Stomach (tissue), 9 donors: ENCODE results near the gene GDNF. TPM values are rescaled to one million over a fixed set of nuclear protein-coding genes. Genes with fewer than 3 reads are reported as not detected.

ENCODE experiments used
- DNase-seq, 2 donors: peaks; one replicate each; pipeline versions ENCODE4 v3.0.0 to v3.0.0-alpha.2; 2013 to 2019
- H3K27ac ChIP-seq, 5 donors: fragments of 200-600 bp in 4 of 5; sonication (generic) in 4 of 5; one replicate each; pipeline ENCODE4 v1.5.1; 2013 to 2019; ENCODE audit warnings: mild to moderate bottlenecking in 1 of 5, moderate library complexity in 1 of 5
- H3K27me3 ChIP-seq, 3 donors: fragments of 200-600 bp; sonication (generic); one replicate each; pipeline ENCODE4 v1.5.1; 2017 to 2019; ENCODE audit warnings: mixed run types in 1 of 3
- H3K36me3 ChIP-seq, 4 donors: fragments of 200-600 bp; sonication (generic); 1 replicate in 3 of 4; 2 replicates in 1 of 4; pipeline ENCODE4 v1.5.1; 2016 to 2019
- H3K4me1 ChIP-seq, 4 donors: fragments of 200-600 bp; sonication (generic); one replicate each; pipeline ENCODE4 v1.5.1; 2016 to 2019
- H3K4me3 ChIP-seq, 4 donors: fragments of 200-600 bp; sonication (generic) in 3 of 4; one replicate each; pipeline ENCODE4 v1.5.1; 2016 to 2019; ENCODE audit warnings: mild to moderate bottlenecking in 1 of 4
- H3K9me3 ChIP-seq, 4 donors: fragments of 200-600 bp; sonication (generic); one replicate each; pipeline ENCODE4 v1.5.1; 2016 to 2019
- EP300 ChIP-seq: sonication (generic); formaldehyde crosslinking; IDR thresholded peaks from one replicate; pipeline ENCODE4 v1.6.1; 2017; ENCODE audit warnings: antibody characterized with exemption
- POLR2A ChIP-seq, 4 donors: fragments of 450-650 bp; IDR thresholded peaks; one replicate each; pipeline ENCODE4 v1.6.1; 2016; ENCODE audit warnings: antibody characterized with exemption in 4 of 4, control low read depth in 2 of 4, mild to moderate bottlenecking in 1 of 4, moderate library complexity in 1 of 4
- POLR2AphosphoS5 ChIP-seq, 3 donors: sonication (generic); formaldehyde crosslinking; IDR thresholded peaks; one replicate each; pipeline ENCODE4 v1.6.1; 2016; ENCODE audit warnings: antibody characterized with exemption in 3 of 3
- WGBS, 5 donors: extraction: QIAGEN DNeasy Blood & Tissue Kit in 3 of 5; methylation state at CpG; one replicate each; pipeline versions ENCODE4 v1.1.5 to v1.1.7; 2013 to 2018; 5-methylcytosine and 5-hydroxymethylcytosine counted together
- intact Hi-C: fragments of 100-400 bp; cut with DNase I; formaldehyde crosslinking; loops from one replicate; pipeline ENCODE4 v1.15.1; 2023; ENCODE audit warnings: low total_unique reads
- polyA plus RNA-seq, 3 donors: library from polyadenylated mRNA; stranded (reverse); fragments of 200-250 nt; gene quantifications; one replicate each; pipeline ENCODE4 v1.2.3, GENCODE V29; 2013
- total RNA-seq, 5 donors: library from RNA; depleted of rRNA; stranded (reverse); fragments of >200 nt; gene quantifications; one replicate each; pipeline versions ENCODE4 v1.1.0 to v1.2.3, GENCODE V29; 2014 to 2016
- TF ChIP-seq, protein P1 (sequence below), 7 experiments: fragments of 450-650 bp in 4 of 7; fragments of 200-600 bp in 3 of 7; sonication (generic) in 3 of 7; IDR thresholded peaks; one replicate each; pipeline ENCODE4 v1.5.1; 2016 to 2019; ENCODE audit warnings: antibody characterized with exemption in 7 of 7, control low read depth in 2 of 7, mild to moderate bottlenecking in 1 of 7
- donor health status: healthy with polysubstance abuse.
- donor health status: Bipolar disorder and iron deficiency.
- donor health status: healthy.

Gene GDNF
- total and polyA plus RNA-seq, 8 donors = 0.29 to 1.1 (median 0.73) TPM; not detected in 2

DNA sequence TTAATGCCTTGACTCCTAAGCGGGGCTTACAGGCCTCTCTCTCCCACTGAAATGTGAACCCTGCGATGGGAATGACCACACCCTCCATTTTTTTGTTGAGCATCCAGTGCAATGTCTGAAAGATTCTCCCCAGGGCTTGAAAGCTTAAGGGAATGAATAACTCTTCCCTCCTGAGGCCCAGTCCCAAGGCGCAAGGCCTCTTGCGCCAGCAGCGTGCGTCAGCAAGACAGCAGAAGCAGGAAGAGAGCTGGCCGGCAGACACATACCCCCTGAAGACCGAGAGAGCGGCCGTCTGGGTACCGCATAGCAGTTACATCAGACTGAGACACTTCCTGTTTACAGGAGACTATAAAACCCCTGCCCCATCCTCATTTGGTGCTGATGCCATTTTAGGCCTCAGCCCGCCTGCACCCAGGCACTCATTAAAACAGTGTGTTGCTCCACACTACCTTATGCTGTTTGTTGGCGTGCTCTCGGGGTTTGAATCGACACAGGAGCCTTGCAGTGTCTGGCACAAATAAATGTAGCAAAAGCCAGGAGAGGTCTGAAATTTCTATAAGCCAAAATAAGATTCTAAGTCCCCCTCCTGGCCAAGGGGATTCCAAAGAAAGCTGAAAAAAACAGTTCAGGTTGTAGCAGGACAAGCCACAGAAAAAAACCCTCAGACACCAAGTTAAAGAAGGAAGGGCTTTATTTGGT is 62.3 kb downstream of the GDNF start:
- H3K4me1 ChIP-seq = no peaks in the 10 kb centered on the region
- intact Hi-C loops = no loop called here
- WGBS, 5 donors = 80 to 88% (median 84%) methylated on average over 15 of the region's 15 CpGs

DNA sequence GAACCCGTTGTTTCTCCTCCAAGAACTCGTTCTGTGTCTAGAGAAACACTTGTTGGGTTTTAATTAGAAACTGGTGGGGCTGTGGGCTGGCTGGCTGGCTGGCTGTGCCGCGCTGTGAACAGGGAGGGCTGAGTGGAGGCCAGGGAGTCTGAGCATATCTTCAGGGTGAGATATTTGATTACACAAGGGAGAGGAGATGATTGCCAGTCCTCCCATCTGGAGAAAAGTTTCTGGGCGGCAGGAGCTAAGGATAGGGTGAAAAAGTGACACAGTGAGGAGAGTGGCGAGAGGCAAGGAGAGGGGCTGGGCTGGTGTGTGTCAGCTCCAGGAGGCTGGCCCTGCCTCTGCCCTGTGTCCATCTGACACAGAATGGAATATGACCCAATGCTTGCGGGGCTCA is 63.0 kb downstream of the GDNF start:
- H3K27ac ChIP-seq = peak overlapping the region in 3 of 5 donors; percentile 53 to 76 (median 71)
- no peaks in the 10 kb centered on the region for H3K4me1 ChIP-seq
- peaks cover 0 to 16% (median 9%) of the 10 kb centered on the region in 4 donors for H3K9me3 ChIP-seq
- DNase-seq = peak in 1 of 2 donors; percentile 57
- H3K36me3 ChIP-seq = no peaks in the 10 kb centered on the region
- TF ChIP-seq, protein P1, sequence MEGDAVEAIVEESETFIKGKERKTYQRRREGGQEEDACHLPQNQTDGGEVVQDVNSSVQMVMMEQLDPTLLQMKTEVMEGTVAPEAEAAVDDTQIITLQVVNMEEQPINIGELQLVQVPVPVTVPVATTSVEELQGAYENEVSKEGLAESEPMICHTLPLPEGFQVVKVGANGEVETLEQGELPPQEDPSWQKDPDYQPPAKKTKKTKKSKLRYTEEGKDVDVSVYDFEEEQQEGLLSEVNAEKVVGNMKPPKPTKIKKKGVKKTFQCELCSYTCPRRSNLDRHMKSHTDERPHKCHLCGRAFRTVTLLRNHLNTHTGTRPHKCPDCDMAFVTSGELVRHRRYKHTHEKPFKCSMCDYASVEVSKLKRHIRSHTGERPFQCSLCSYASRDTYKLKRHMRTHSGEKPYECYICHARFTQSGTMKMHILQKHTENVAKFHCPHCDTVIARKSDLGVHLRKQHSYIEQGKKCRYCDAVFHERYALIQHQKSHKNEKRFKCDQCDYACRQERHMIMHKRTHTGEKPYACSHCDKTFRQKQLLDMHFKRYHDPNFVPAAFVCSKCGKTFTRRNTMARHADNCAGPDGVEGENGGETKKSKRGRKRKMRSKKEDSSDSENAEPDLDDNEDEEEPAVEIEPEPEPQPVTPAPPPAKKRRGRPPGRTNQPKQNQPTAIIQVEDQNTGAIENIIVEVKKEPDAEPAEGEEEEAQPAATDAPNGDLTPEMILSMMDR (IDR thresholded peaks at IDR 0.05) = no peak
- TF ChIP-seq EP300 (no peak), POLR2AphosphoS5 (IDR thresholded peaks at IDR 0.05) (peak in 2 of 3 donors; percentile 12 to 61)
- H3K4me3 ChIP-seq = no peak overlapping the region
- no peaks in the 10 kb centered on the region for H3K27me3 ChIP-seq
- 61 to 77% (median 72%) methylated on average over 7 of the region's 7 CpGs for WGBS, 5 donors
- intact Hi-C loops = no loop called here

More for the DNA sequence above, 62.3 kb downstream of the GDNF start:
- Histone ChIP-seq H3K27me3 (no peaks in the 10 kb centered on the region), H3K27ac (peak overlapping the region in 4 of 5 donors; percentile 23 to 76 (median 62)), H3K4me3 (no peak overlapping the region), H3K9me3 (peaks cover 0 to 16% (median 9%) of the 10 kb centered on the region in 4 donors), H3K36me3 (no peaks in the 10 kb centered on the region)
- DNase-seq = peak; percentile 13 to 34
- TF ChIP-seq, protein P1 (IDR thresholded peaks at IDR 0.05) = no peak
- no peak for TF ChIP-seq EP300
- TF ChIP-seq POLR2AphosphoS5 (IDR thresholded peaks at IDR 0.05) = no peak
- TF ChIP-seq POLR2A (IDR thresholded peaks at IDR 0.05) = no peak

DNA sequence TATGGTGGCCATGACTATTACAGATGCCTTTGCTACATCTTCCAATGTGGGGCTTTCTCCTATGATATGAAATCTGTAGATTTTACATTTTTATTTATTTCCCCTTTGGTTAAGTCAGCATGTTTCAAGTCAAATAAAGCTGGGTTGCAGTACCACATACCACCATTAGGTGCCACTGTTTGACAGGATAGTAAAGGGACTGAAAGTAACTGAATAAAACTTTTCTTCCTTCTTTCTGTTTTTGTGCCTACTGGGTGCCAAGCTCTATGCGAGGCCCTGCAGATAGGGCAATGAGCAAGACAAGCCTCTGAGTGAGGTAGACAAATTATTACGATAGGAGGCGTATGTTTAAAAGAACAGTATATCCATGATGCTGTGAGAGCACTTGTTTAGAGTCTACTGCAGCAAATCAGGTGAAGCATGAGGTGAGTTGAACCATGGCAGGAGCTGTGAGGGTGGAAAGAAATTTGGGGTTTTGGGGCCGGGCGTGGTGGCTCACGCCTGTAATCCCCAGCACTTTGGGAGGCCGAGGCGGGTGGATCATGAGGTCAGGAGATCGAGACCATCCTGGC is 64.8 kb downstream of the GDNF start:
- TF ChIP-seq POLR2A (IDR thresholded peaks at IDR 0.05) = no peak
- TF ChIP-seq, protein P1 (IDR thresholded peaks at IDR 0.05) = peak in 1 of 7 experiments; percentile 35
- no peaks in the 10 kb centered on the region for H3K36me3 ChIP-seq
- intact Hi-C loops = no loop called here
- 97 to 99% (median 98%) methylated on average over 9 of the region's 9 CpGs for WGBS, 5 donors
- peaks cover 0 to 16% (median 9%) of the 10 kb centered on the region in 4 donors for H3K9me3 ChIP-seq
- no peak overlapping the region for H3K4me3 ChIP-seq
- no peaks in the 10 kb centered on the region for H3K27me3 ChIP-seq
- no peak overlapping the region for H3K27ac ChIP-seq
- peaks cover 0 to 4% (median 0%) of the 10 kb centered on the region in 4 donors for H3K4me1 ChIP-seq
- no peak for DNase-seq

DNA sequence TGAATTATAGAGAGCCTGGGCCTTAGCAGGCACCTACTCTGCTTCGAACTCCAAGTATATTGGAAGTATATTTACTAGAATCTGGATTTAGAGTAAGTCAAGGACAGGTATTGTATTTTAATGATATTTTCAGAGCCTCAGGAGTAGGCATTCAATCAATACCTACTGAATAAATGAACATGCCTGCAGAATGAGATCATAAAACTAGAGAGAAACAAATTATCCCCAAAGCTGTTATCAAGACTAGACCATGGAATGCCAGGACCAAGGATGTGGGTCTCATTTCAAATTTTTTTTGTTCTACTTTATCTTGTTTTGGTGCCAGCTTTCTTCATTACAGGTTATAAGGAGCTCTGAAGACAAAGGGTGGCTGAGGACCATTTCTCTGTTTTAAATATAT is 66.0 kb downstream of the GDNF start:
- no peak overlapping the region for H3K27ac ChIP-seq
- peaks cover 0 to 4% (median 0%) of the 10 kb centered on the region in 4 donors for H3K4me1 ChIP-seq

More for the DNA sequence above, 66.0 kb downstream of the GDNF start:
- no peak for DNase-seq
- H3K9me3 ChIP-seq = peaks cover 0 to 16% (median 9%) of the 10 kb centered on the region in 4 donors
- no peaks in the 10 kb centered on the region for H3K36me3 ChIP-seq
- intact Hi-C loops = no loop called here
- H3K27me3 ChIP-seq = no peaks in the 10 kb centered on the region
- H3K4me3 ChIP-seq = no peak overlapping the region
- TF ChIP-seq, protein P1 (IDR thresholded peaks at IDR 0.05) = no peak
- TF ChIP-seq POLR2AphosphoS5 (IDR thresholded peaks at IDR 0.05) (no peak), EP300 (no peak)
- WGBS, 5 donors = 78 to 93% (median 86%) methylated on average over 1 of the region's 1 CpG
